Panc1 (cell line): ENCODE data around the gene TMEM43. TPM values are rescaled to one million over a fixed set of nuclear protein-coding genes. Genes with fewer than 3 reads are reported as not detected.

Source experiments
- ATAC-seq: fragments of 200-7000 bp; cut with Tn5 transposase; 2 replicates; pipeline ENCODE4 v1.9.1; 2020; ENCODE audit warnings: mild to moderate bottlenecking, moderate library complexity
- BruUV-seq: library from RNA; stranded (reverse); fragments of 400-500 nt; replicated peaks from 2 replicates; lab custom pipeline; 2021; lab: Mats Ljungman, UMichigan
- CTCF ChIA-PET: fragments of 300-600 bp; sonication (Branson Sonifier 250); formaldehyde crosslinking; loops from one replicate; lab custom pipeline; 2022; ENCODE audit warnings: antibody characterized with exemption; lab: Charles Lee
- POLR2A ChIA-PET: fragments of 300-600 bp; sonication (Branson Sonifier 250); formaldehyde crosslinking; loops from one replicate; lab custom pipeline; 2022; ENCODE audit warnings: antibody characterized with exemption; lab: Charles Lee
- DNase-seq: peaks from one replicate; pipeline ENCODE4 v3.0.0-alpha.2; 2010; ENCODE audit warnings: low read depth, low spot score
- H3K27ac ChIP-seq: 2 replicates; pipeline ENCODE4 v1.5.1; 2011; ENCODE audit warnings: mild to moderate bottlenecking, low read length, inconsistent platforms
- H3K27me3 ChIP-seq: fragments of 200-500 bp; sonication (Bioruptor generic); 2 replicates; pipeline ENCODE4 v1.6.0; 2014; ENCODE audit warnings: low read length, inconsistent platforms; ENCODE audit not compliant: control insufficient read depth, insufficient read depth
- H3K36me3 ChIP-seq: fragments of 200-500 bp; sonication (Bioruptor generic); 2 replicates; pipeline ENCODE4 v1.5.1; 2014; ENCODE audit warnings: inconsistent platforms, mild to moderate bottlenecking, low read length, moderate library complexity; ENCODE audit not compliant: control insufficient read depth, insufficient read depth
- H3K4me1 ChIP-seq: 2 replicates; pipeline ENCODE4 v1.5.1; 2011; ENCODE audit warnings: inconsistent platforms, mild to moderate bottlenecking, low read length, moderate library complexity; ENCODE audit not compliant: control insufficient read depth, insufficient read depth
- H3K4me3 ChIP-seq, 2 experiments: 2 replicates each; pipeline ENCODE4 v1.5.1; 2011 to 2012; ENCODE audit warnings: low read depth in 2 of 2, low read length in 2 of 2, mild to moderate bottlenecking in 2 of 2, inconsistent platforms in 1 of 2, moderate library complexity in 1 of 2
- H3K9me3 ChIP-seq: fragments of 200-500 bp; sonication (Bioruptor generic); 2 replicates; pipeline ENCODE4 v1.5.1; 2014; ENCODE audit warnings: low read depth, mild to moderate bottlenecking, inconsistent platforms, low read length, moderate library complexity; ENCODE audit not compliant: control insufficient read depth, insufficient read depth
- CTCF ChIP-seq: fragments of 450-650 bp; IDR thresholded peaks from 2 replicates; pipeline ENCODE4 v1.5.1; 2017; ENCODE audit warnings: mild to moderate bottlenecking
- POLR2AphosphoS5 ChIP-seq: IDR thresholded peaks from 2 replicates; pipeline ENCODE4 v1.6.1; 2012; ENCODE audit warnings: mild to moderate bottlenecking, low read depth, low read length, moderate library complexity
- REST ChIP-seq, 2 experiments: IDR thresholded peaks; 2 replicates each; pipeline ENCODE4 v1.6.1; 2011 to 2012; ENCODE audit warnings: low read depth in 2 of 2, control low read depth in 1 of 2, low read length in 1 of 2, mild to moderate bottlenecking in 1 of 2, moderate library complexity in 1 of 2; ENCODE audit not compliant: insufficient read depth in 1 of 2
- SIN3A ChIP-seq: IDR thresholded peaks from 2 replicates; pipeline ENCODE4 v1.6.1; 2012; ENCODE audit warnings: low read depth, mild to moderate bottlenecking, low read length, moderate library complexity, borderline replicate concordance; ENCODE audit not compliant: insufficient read depth
- TCF7L2 ChIP-seq: IDR thresholded peaks from 2 replicates; pipeline ENCODE4 v1.6.1; 2011; ENCODE audit warnings: mild to moderate bottlenecking, low read depth, low read length, inconsistent platforms
- in situ Hi-C: cut with HindIII; loops from 2 replicates; pipeline ENCODE4 v1.10.0; 2016; ENCODE audit warnings: low sequenced_read_pairs, low pct_unique_long_range_greater_than_20kb
- intact Hi-C: fragments of 100-400 bp; cut with micrococcal nuclease; formaldehyde crosslinking; loops from one replicate; pipeline ENCODE4 v1.10.0; 2022; ENCODE audit not compliant: unreplicated experiment
- total RNA-seq: library from RNA; stranded (reverse); gene quantifications from one replicate; pipeline ENCODE4 v1.2.1, GENCODE V29; 2021; ENCODE audit not compliant: unreplicated experiment

The TMEM43 gene
- total RNA-seq, 1 experiment from 2014 or later, result 51.2 TPM

GRCh38 chr3:14137445-14137844 lies 12.6 kb downstream of the TMEM43 start:
- no peaks in the 10 kb centered on the region; the same call in 1 of the 2 replicates for H3K36me3 ChIP-seq
- no peaks in the 10 kb centered on the region for H3K27me3 ChIP-seq
- DNase-seq (no peak), ATAC-seq (no peak)
- no TSS peak for BruUV-seq
- ChIA-PET CTCF (no interaction called here), POLR2A (no interaction called here)
- no peaks in the 10 kb centered on the region for H3K9me3 ChIP-seq
- TF ChIP-seq REST (IDR thresholded peaks at IDR 0.05; ENCODE audit: insufficient read depth in 1 of 2, low read depth in 2 of 2, low read length in 1 of 2) (no peak), TCF7L2 (no peak), SIN3A (no peak), CTCF (no peak), POLR2AphosphoS5 (no peak)
- in situ Hi-C loops (no loop called here), intact Hi-C loops (no loop called here)
- H3K4me1 ChIP-seq, result no peaks in the 10 kb centered on the region
- H3K27ac ChIP-seq, result no peak overlapping the region
- H3K4me3 ChIP-seq, result no peak overlapping the region

- CTCF ChIA-PET, result no interaction called here
- no peak for DNase-seq
- H3K27me3 ChIP-seq, result no peaks in the 10 kb centered on the region
- H3K36me3 ChIP-seq, result no peaks in the 10 kb centered on the region; the same call in 1 of the 2 replicates
- in situ Hi-C loops, result no loop called here
- POLR2A ChIA-PET, result no interaction called here
- TF ChIP-seq REST (IDR thresholded peaks at IDR 0.05; ENCODE audit: insufficient read depth in 1 of 2, low read depth in 2 of 2, low read length in 1 of 2) (no peak), POLR2AphosphoS5 (no peak), TCF7L2 (no peak), CTCF (no peak), SIN3A (no peak)
- intact Hi-C loops, result no loop called here
- H3K4me1 ChIP-seq, result peaks cover 3% of the 10 kb centered on the region; the same call in 1 of the 2 replicates
- H3K9me3 ChIP-seq, result no peaks in the 10 kb centered on the region
- no peak overlapping the region for H3K4me3 ChIP-seq
- no peak overlapping the region for H3K27ac ChIP-seq
- BruUV-seq, result TSS peak; percentile 39
- ATAC-seq, result no peak
These were observed 13.4 kb downstream of the TMEM43 start for GRCh38 chr3:14138109-14138877.
